GM12874 (cell line): ENCODE data around the gene C5orf47.

Experiments used
- CTCF ChIP-seq: IDR thresholded peaks from 2 replicates; pipeline ENCODE4 v1.5.1; 2011; ENCODE audit warnings: low read depth, mild to moderate bottlenecking, control low read depth, low read length, moderate library complexity; ENCODE audit not compliant: insufficient read depth

The C5orf47 gene

GRCh38 chr5:174011441-174011840 is 22.5 kb downstream of the C5orf47 start:
- TF ChIP-seq CTCF = no peak

GRCh38 chr5:174020069-174020927 is 31.3 kb downstream of the C5orf47 start:
- TF ChIP-seq CTCF = peak; percentile 57

GRCh38 chr5:174020928-174021304 is 31.9 kb downstream of the C5orf47 start:
- TF ChIP-seq CTCF = no peak

- TF ChIP-seq CTCF = no peak
Observed at GRCh38 chr5:174022384-174023095, 33.6 kb downstream of the C5orf47 start.

- no peak for TF ChIP-seq CTCF
Observed at GRCh38 chr5:174030286-174030685, 41.3 kb downstream of the C5orf47 start.

GRCh38 chr5:174044466-174045254 is 55.7 kb downstream of the C5orf47 start:
- no peak for TF ChIP-seq CTCF

GRCh38 chr5:174045470-174046025 is 56.6 kb downstream of the C5orf47 start, which contains the start of gene NSG2:
TSS of gene NSG2 (plus strand) at chr5:174045706. CDS start at chr5:174046756, 1,050 bp downstream.
- TF ChIP-seq CTCF = peak; percentile 58
